ENCODE data around the gene AGAP1. TPM values are rescaled to one million over a fixed set of nuclear protein-coding genes. Genes with fewer than 3 reads are reported as not detected.

Gene AGAP1
- total and polyA plus RNA-seq, 2 donors (not counting 3 experiments of a cell fraction or from before 2014, with no cell fraction given), result 10.2 to 20.9 TPM

GRCh38 chr2:235511751-235512698 lies 18.2 kb downstream of the AGAP1 start:
- H3K27me3 ChIP-seq (ENCODE audit: control insufficient read depth in 2 of 2, insufficient read depth in 2 of 2, low read length in 2 of 2), result no peaks in the 10 kb centered on the region
- no peaks in the 10 kb centered on the region for H4K20me1 ChIP-seq (replicated peaks; ENCODE audit: control insufficient read depth, extremely low read depth, insufficient read depth, low read length)
- H3K9me3 ChIP-seq (replicated peaks; ENCODE audit: control insufficient read depth, insufficient read depth, low read length), result no peaks in the 10 kb centered on the region
- H3K27ac ChIP-seq (ENCODE audit: insufficient read depth, low read depth, low read length), result no peak overlapping the region
- ChIA-PET POLR2A (no interaction called here), CTCF (interaction anchor here (1.1 kb wide), 1 partner anchor 83 kb away, joined by 3 read pairs; no protein-coding TSS in a partner anchor)
- peaks cover 3% of the 10 kb centered on the region for H3K4me1 ChIP-seq (ENCODE audit: control insufficient read depth, extremely low read depth, insufficient read depth, low read length)
- no peak overlapping the region for H3K4me2 ChIP-seq (ENCODE audit: insufficient read depth, low read length)
- H3K9ac ChIP-seq (replicated peaks; ENCODE audit: extremely low read depth, insufficient read depth, low read length), result no peak overlapping the region
- DNase-seq (ENCODE audit: low read depth, low spot score) (no peak), FAIRE-seq (no peak)
- BruUV-seq (replicated peaks), result no TSS peak
- TF ChIP-seq CTCF (IDR thresholded peaks at IDR 0.05; ENCODE audit: extremely low read depth in 1 of 2, insufficient read depth in 1 of 2, low read depth in 1 of 2, low read length in 2 of 2) (no peak), MAX (IDR thresholded peaks at IDR 0.05; ENCODE audit: insufficient read depth, insufficient read length) (no peak), POLR2AphosphoS5 (IDR thresholded peaks at IDR 0.05; ENCODE audit: insufficient read depth, low read depth, low read length) (no peak), EZH2 (IDR thresholded peaks at IDR 0.05; ENCODE audit: borderline replicate concordance, low read depth, low read length, severe bottlenecking) (no peak), FOS (IDR thresholded peaks at IDR 0.05; ENCODE audit: borderline replicate concordance, insufficient read depth, low read length) (no peak), JUN (IDR thresholded peaks at IDR 0.05; ENCODE audit: borderline replicate concordance, insufficient read depth, insufficient read length, low read depth) (no peak), GATA2 (IDR thresholded peaks at IDR 0.05; ENCODE audit: insufficient read depth, insufficient read length, low read depth, low read length) (no peak), POLR2A (IDR thresholded peaks at IDR 0.05; ENCODE audit: low read depth, low read length) (no peak), MYC (IDR thresholded peaks at IDR 0.05; ENCODE audit: low read depth, low read length) (no peak)
- no peak overlapping the region for H3K4me3 ChIP-seq (replicated peaks in 1 of 3; ENCODE audit: insufficient read depth in 1 of 3, low read depth in 1 of 3, low read length in 3 of 3)
- intact Hi-C loops (cut with micrococcal nuclease) (no loop called here), dilution Hi-C loops (cut with MboI; ENCODE audit: extremely low pct_ligation_motif_present, low sequenced_read_pairs) (no loop called here)
- peaks cover 2% of the 10 kb centered on the region for H3K79me2 ChIP-seq (ENCODE audit: control insufficient read depth, insufficient read depth, low read length)
- H2AFZ ChIP-seq (ENCODE audit: low read depth, low read length), result no peak overlapping the region
- no peaks in the 10 kb centered on the region for H3K36me3 ChIP-seq (ENCODE audit: control insufficient read depth in 2 of 2, extremely low read depth in 1 of 2, insufficient read depth in 2 of 2, low read length in 2 of 2)
- no peaks in the 10 kb centered on the region for H3K9me1 ChIP-seq (replicated peaks; ENCODE audit: control insufficient read depth, extremely low read depth, insufficient read depth, low read length)

Data from endothelial cell of umbilical vein (primary cell).